ENCODE data around the gene PAX5. TPM values are rescaled to one million over a fixed set of nuclear protein-coding genes. Genes with fewer than 3 reads are reported as not detected.
"Not testable (repeated sequence)": the region's sequence is repeated elsewhere in the genome, so short reads cannot be mapped to it uniquely, and the experiment has no call there.

The PAX5 gene
- under 1 TPM; 0.12 to 0.31 (median 0.15) TPM for polyA plus RNA-seq (ENCODE audit: insufficient read depth in 1 of 5, insufficient read length in 5 of 5, low replicate concordance in 1 of 5)
- long read RNA-seq, donor 1: 0 reads
- long read RNA-seq, donor 2: 0 reads
- long read RNA-seq, donor 3: 0 reads
- long read RNA-seq, donor 4: 0 reads
- long read RNA-seq, donor 5: 0 reads
- long read RNA-seq, donor 6: 0 reads
- long read RNA-seq, donor 7, partial matches to known transcripts: 17 of 39 reads
- long read RNA-seq, donor 7, other reads (novel, unspliced or antisense): 22 of 39 reads
- long read RNA-seq, donor 8: 0 reads

DNA sequence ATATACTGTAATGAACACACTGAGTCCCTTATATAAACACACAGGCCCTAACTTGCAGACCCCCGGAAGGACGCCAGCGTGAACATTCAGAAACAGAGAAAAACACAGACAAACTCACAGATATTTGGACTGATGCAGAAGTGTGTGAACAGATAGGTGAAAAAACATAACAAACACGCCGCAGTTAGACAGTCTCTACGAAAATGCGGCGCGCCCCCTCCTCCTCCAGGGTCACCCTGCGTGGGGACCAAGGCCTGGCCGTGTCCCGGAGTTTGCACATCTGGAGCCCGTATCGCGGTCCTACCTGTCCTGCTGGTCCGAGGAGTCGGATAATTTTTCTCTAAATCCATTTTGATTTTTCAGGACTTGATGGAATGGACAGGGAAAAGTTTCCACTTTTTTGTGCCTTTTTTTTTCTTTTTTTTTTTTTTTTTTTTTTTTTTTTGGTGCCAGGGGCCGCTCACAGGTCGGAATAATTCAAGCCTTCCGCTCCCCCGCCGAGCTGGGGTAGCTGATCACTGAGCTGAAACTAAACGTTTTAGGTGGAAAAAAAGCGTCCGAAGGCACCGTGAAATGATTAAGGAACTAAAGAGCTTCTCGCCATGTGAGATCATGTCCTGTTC, at the start of gene PAX5:
PAX5 (minus strand) TSS at position 587 of the 623 bp plus-strand sequence; CDS start at position 350, 237 bp downstream.
- no peak for DNase-seq

DNA sequence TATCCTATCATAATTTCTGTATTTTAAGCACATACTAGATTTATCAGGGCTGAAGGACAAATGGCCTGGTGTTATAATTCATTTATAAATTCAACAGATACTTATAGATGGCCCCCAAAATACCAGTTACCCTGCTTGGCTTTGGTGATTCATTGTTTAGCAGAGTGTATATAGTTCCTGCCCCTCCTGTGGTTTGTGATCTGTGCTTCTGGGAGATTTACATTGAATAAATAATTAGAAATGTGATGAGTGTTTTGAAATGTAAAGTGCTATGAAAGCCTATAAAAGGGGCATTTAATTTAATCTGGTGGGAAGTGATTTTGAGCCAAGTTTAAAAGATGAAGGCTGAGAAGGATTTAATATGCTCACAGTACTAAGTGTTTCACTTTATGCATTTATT, 49.6 kb upstream of the PAX5 start:
- no peak for DNase-seq

DNA sequence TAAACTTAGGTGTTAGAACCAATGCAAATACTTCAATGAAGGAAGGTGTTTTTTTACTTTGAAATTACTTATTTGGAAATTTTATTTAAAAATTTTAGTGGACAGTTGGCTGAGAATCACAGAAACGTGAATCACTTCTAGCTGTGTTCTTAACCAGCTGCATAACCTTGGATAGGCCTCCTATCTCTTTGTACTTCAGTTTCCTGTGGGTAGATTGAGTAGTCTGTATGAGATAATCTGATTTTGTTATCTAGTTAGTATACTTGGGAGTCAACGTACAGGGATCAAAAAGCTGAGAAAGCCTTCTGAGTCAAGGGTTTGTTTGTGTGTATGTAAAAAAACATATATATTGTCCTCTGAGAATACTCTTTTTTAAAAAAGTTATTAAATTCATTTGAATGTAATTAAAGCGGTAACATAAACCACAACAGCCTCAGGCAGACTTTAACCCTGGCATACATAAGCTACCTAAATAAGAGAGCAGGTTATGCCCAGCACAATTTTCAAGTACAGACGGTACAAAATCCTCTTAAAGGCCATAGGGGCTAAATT, 48.2 kb upstream of the PAX5 start:
- DNase-seq: no peak

DNA sequence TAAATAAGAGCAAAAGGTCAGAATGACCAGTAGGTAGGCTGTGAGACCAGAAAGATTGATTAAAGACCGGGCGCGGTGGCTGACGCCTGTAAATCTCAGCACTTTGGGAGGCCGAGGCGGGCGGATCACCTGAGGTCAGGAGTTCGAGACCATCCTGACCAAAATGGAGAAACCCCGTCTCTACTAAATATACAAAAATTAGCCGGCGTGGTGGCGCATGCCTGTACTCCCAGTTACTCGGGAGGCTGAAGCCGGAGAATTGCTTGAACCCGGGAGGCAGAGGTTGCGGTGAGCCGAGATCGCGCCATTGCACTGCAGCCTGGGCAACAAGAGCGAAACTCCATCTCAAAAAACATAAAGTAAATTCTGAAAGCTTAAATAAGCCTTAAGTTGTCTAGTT, 47.4 kb upstream of the PAX5 start:
- not testable (repeated sequence) for DNase-seq

DNA sequence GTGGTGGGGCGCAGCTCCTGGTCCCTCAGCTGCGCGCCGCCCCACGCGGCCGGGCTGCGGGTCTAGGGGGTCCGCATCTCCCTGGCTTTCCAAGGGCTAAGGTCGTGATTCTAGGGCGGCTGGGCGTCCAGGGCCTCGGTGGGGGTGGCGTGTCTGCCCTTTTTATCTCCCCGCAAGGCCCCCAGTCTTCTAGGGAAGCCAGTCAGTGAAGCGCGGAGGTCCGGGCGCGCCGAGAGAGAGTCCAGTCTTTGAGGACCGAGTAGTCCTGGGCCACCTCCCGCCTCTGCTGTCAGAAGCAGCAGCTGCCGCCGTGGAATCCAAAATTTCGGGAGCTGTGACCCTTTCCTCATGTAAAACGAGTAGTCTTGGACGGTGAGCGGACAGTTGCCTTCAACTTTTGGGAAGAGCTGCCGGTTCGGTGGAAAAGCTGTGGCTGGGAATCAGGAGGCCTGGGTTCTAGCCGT, 46.1 kb upstream of the PAX5 start:
- DNase-seq: not testable (repeated sequence)

DNA sequence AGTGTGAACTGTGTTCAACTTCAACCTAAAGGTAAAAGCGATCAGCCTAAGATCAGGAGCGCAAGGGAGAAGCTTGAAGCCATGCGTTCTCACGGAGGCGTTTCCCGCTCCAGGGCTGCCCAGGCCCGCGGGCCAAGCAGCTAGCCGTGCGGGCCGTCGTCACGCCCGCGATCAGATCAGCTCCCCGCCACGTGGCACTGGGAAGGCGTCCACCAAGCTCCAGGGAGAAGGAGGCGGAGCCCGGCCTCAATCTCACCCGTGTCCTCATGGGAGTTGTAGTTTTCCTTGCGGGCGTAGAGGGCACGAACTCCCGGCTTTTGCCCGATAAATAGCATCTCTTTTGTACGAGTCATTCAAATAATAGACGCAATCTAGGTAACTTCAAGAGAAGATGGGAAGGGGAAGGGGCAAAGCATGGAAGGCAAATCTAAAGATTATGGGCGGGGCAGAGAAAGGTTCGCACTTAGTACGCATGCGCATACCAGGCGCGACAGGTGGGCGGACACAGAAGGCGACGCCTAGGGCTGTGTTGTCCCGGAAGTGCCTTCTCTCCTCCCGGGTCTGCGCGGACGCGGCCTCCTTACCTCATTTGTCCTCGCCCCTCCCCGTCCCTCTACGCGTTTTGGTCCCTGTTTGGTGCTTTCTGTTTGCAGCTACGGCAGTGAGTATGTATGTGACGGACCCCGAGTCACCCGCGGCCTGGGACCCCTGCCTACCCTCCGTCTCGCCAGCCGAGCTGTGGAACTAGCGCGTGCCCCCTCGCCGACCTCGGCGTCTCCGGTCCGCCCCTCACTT, 45.5 kb upstream of the PAX5 start:
- DNase-seq: peak; percentile 87 to 91

DNA sequence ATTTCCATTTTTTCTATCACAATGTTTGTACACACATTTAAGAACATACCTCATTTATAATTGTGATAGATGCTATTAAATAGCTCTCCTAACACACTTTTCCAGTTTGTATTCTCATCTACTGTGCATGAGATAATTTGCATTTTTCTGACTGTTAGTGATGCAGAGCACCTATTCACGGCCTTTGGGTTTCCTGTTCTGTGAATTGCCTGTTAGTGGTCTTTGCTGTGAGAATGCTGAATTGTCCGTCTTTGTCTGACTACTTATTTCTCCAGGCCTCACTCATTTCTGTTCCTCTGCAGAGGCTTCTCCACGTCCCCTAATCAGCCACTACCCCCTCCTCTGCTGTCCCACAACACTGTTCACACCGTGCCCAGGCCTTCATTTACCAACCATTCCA, 40.7 kb upstream of the PAX5 start:
- DNase-seq: not testable (repeated sequence)

DNA sequence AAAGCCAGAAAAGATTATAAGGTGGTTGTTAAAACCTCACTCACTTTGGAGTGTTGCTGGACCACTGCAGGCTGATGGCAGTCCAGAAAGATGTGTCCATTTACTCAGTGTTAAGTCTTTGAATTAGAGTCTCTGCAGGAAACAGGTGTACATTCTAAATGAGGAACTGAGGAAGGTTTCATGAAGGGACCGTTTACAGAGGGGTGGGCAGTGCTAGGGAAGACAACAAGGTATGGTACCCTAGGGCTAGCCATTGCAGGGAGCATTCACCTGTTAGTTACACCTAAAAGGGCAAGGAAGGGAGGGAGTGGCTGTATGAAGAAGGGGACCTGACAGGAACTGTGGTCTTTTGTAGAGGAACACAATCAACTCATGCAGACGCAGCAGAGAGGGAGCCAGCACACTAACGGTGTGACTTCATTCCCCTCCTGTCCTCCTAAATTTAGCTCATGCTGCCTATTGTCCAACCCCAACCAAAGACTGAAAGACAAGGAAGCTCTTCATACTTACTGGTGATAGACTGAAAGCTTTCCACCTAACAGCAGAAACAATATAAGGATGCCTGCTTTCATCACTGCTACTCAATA, 32.2 kb upstream of the PAX5 start:
- no peak for DNase-seq

DNA sequence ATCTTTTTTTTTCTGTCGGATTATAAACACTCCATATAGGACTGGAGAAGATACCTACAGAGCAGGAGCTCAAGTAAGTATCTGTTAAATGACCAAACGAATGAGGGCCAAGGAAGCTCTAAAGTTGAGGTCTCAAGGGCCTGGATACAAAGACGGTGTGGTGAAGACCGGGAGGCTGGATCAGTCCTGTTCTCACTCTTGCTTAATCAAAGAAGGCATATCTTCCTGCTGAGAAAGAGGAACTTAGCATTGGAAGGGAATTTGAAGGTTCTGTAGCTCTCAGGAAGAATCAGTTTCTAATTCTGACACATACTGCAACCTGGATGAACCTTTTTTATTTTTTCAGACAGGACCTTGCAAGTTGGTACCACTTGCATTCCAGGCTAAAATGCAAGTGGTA, 28.3 kb upstream of the PAX5 start:
- no peak for DNase-seq

DNA sequence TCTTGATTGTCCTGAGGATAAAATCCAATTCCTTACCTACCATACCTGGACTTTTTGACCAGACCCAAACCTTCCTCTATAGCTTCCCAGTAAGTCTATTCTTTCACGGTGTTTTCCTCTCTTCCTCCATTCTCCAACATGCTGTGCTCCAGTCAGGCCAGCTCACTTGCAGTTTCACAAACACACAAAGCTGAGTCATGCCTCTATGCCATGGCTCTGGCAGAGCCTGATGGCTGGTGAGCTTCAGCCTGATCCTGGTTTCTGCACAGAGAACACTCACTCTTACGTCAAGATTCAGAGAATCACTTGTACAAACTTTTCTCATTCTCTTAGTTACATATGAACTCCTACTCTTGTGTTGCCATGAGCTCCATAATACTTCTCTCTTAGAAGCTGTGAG, 27.7 kb upstream of the PAX5 start:
- no peak for DNase-seq

DNA sequence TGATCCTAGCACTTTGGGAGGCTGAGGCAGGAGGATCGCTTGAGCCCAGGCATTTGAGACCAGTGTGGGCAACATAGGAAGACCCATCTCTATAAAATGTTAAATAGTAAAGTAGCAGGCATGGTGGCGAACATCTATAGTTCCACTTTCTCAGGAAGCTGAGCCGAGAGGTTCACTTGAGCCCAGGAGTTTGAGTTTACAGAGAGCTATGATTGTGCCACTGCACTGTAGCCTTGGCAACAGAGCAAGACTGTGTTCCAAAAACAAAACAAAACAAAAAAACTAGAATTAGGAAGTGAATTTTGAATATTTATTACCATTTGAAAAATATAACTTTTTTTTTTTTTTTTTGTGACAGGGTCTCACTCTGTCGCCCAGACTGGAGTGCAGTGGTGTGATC, 26.8 kb upstream of the PAX5 start:
- no peak for DNase-seq

DNA sequence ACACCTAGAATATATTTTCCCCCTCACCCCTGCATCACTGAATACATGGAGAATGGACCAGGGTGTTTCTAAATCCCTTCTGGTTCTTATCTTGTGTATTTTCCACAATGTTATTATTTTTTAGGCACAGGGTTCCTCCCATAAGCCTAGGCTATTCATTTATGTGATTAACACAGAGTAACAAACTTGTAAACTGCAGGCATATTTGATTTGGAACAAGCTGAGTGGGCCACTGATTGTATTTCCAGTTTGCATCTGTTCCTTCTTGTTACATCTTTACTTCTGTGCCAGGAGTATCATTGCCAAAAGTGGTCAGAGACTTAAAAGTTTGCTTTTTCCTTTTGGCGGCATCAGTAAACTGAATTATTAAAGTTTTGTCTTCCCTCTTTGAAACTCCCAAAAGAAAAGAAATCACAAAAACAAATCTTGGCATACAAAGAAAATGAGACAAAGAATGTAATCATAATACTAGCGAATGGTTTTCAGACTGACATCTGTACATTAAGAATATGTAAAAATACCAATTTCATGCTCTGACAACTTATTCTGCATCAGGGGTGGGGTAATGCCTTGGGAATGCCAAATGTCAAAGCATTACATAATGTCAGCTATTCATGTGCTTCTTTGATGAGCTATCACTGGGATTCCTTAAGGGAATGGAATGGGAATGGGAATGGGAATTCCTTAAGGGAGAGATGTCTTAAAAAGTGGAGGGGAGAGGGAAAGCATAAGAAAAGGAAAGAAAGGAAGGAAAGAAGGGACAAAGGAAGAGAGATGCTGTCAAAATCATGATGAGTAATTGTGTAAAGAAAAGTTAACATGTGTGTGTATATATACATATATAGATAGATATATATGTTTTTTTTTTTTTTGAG, 22.2 kb upstream of the PAX5 start:
- no peak for DNase-seq

DNA sequence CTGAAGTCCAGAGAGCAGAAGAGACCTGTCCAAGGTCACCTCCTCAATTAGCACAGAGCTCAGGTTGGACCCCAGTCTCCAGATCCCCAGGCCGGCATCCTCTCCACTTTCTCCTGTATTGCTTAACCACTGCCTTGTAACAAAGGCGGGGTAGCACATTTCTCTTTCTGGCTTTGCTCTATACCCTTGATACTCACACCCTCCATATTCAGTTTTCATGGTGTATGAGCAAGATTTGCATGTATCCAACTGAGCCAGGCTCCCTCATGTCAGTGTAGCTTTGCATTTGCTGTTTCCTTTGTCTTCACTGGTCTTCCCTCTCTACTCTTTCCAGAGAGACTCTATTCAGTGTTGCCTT, 20.3 kb upstream of the PAX5 start:
- not testable (repeated sequence) for DNase-seq

DNA sequence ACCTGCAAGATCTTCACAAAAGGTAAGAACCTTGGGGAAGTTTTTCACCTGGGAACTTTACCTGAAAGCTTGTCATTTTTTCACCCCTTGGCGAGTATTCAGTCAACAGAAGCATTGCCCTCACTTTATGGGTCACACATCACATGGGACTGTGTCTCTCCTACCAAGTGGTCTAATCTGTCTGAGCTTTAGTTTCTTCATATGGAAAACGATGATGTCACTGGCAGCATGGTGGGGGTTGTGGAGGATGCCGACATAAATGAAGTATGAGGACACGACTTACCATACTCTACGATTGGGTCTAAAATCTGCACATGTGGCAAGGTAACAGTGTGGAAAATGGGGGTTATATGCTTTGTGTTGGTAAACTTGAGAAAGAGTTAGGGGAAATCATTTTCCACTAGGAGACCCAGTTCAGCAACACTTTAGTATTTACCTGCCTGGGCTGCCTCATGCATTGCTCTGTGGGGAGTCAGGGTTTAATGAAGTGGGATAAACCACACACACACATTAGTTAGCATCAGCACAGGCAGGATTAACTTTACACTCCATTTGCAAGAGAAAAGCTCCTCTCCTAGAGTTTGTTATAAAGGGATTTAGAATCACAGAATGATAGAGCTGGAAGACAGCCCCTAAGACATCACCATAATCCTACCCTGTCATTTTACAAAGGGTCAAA, 19.8 kb upstream of the PAX5 start:
- no peak for DNase-seq

DNA sequence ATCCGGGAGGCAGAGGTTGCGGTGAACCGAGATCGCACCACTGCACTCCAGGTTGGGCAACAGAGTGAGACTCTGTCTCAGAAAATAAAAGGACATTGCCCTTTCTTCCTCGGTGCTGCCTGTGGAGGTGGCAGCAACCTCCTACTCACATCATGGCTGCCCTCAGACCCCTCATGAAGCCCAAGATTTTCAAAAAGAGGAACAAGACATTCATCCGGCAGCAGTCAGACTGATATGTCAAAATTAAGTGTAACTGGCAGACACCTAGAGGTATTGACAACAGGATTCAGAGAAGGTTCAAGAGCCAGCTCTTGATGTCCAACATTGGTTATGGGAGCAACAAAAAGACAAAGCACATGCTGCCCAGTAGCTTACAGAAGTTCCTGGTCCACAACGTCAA, 12.6 kb upstream of the PAX5 start:
- DNase-seq: no peak

DNA sequence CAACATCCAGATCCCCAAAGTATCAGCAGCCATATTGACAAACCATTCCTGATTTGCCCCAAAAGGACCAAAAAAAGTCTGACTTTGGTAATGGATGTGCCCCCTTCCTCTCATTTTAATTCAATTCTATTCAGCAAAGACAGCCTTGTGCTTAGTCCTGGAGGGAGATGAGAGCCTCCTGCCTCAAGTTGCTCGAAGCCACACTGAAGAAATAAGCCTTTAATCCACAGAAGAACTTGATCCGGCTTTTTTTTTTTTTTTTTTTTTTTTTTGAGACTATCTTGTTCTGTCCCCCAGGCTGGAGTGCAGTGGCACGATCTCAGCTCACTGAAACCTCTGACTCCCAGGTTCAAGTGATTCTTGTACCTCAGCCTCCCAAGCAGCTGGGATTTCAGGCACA, 8.4 kb upstream of the PAX5 start:
- no peak for DNase-seq

DNA sequence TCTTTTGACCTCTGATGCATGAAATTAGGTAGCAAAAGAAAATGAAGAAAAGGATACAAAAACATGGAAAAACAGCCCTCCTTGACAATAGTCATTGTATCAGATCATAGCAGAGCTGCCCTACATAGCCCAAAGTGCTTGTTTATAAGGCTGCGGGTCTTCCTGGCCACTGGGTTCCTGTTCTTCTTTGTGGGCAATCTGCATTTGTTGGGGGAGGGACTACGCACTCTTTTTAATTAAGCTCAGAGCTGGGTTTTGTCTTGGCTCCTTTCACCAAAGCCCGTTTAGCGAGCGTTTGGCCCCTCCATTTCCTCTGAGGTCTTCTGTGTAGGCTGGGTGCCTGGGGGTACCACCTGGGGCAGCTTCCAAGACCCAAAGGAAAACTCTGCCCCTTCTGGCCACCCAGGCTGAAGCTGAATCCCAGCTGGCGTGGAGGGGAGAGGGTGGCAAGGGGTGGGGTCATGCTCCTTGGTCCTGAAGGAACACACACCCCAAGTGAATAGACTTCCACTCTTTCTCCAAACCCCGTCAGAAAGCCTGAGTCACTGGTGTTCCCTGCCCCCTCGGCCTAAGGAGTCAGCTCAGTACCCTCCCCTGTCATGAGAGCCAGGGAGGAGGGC, 6.5 kb upstream of the PAX5 start:
- DNase-seq: no peak

DNA sequence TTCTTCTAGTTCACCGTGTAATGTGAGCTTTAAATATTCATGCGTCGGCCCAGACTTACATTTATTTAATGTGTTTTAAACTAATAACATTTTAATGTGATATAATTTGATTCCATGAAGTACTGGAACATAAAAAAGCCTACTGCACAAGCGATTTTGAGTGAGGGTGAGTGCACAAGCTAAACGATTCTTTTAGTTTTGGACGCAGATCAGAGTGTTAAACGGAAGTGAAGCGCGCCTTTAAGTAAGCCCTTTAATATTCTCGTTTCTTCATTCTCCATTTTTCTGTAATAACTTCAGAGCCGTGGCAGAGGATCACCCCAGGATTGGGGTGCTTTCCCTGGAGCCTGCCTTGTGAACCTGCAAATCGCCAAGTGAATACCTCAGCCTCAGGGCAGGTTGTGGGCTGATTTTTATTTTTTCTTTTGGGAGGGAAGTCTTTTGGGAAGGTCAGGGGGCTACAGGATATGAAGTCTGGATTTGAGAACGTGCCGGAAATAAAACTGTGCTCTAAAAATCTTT, 4.9 kb upstream of the PAX5 start:
- DNase-seq: no peak

DNA sequence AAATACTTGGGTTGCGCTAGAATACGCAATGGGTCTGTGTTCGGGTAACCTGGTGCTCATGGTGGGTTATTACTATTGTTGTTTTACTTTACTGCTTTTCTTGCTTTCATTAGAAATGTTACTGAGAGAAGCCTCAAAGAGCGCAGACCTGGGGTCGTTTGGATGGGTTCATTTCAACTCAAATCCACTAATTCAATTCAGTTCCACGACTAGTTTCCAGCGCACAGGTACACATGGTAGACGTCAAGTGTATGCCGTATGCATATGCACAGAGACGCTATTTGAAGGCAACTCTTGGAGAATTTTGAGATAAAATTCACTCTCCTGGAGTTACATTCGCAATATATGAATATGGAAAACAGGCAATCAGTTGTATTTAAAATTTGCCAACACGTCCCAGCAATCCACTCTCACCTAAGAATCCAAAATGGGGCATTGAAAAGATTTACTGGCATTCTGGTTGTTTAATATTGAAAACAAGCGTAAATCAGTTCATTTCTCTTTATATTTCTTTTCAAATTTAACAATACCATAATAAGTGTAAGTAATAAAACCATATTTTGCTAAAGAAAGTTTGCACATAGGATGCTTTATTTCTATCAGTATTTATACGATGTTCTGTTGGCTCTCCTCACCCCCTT, 4.4 kb upstream of the PAX5 start:
- no peak for DNase-seq
